Measurements from ENCODE around the gene NEK7. TPM values are rescaled to one million over a fixed set of nuclear protein-coding genes. Genes with fewer than 3 reads are reported as not detected.

NEK7 gene
- total and polyA plus RNA-seq, 2 of the 8 experiments (the other 6 are each of a cell fraction or from before 2014, with no cell fraction given) = 5.1 to 10.0 TPM

GRCh38 chr1:198122693-198123092, 34.1 kb upstream of the NEK7 start (continued):
- no peak for TF ChIP-seq MAFK (IDR thresholded peaks at IDR 0.05; ENCODE audit: low read depth, low read length)
- no peak for TF ChIP-seq CHD2 (IDR thresholded peaks at IDR 0.05; ENCODE audit: low read length)
- no peak for TF ChIP-seq NRF1 (IDR thresholded peaks at IDR 0.05; ENCODE audit: low read depth, low read length)
- TF ChIP-seq RXRA (IDR thresholded peaks at IDR 0.05; ENCODE audit: insufficient read depth, low read depth, low read length) = no peak

Measured in H1 (cell line).